Activated T-helper 1 cell treated with anti-CD3 and anti-CD28 coated beads, Interleukin-12 subunit alpha, Interleukin-12 subunit beta, Interleukin-2, Interleukin-4 antibody, amounts not matched to agents 30 ng/mL and 10 ng/mL and 1 ng/mL, durations not matched to agents 14 hours and 24 hours and 36 hours (primary cell): Measurements from ENCODE around the gene GPX6. TPM values are rescaled to one million over a fixed set of nuclear protein-coding genes. Genes with fewer than 3 reads are reported as not detected.
A peak's percentile ranks its signal among the peaks of the same experiment; 100 is the strongest.
"Not testable (repeated sequence)": the region's sequence is repeated elsewhere in the genome, so short reads cannot be mapped to it uniquely, and the experiment has no call there.

Source experiments
- DNase-seq: peaks from one replicate; pipeline ENCODE4 v3.0.0; 2021; ENCODE audit warnings: low spot score
- H3K27ac Mint-ChIP-seq: one replicate; pipeline ENCODE4 v1.8.0; 2021; ENCODE audit warnings: mild to moderate bottlenecking, mixed read lengths
- H3K27me3 Mint-ChIP-seq: one replicate; pipeline ENCODE4 v1.8.0; 2022; ENCODE audit warnings: mild to moderate bottlenecking, moderate library complexity, mixed read lengths; ENCODE audit not compliant: insufficient read depth
- H3K36me3 Mint-ChIP-seq: one replicate; pipeline ENCODE4 v1.8.0; 2021; ENCODE audit warnings: low read depth, mixed read lengths
- H3K4me1 Mint-ChIP-seq: one replicate; pipeline ENCODE4 v1.8.0; 2021; ENCODE audit warnings: low read depth, mixed read lengths
- H3K4me3 Mint-ChIP-seq: one replicate; pipeline ENCODE4 v1.8.0; 2021; ENCODE audit warnings: mild to moderate bottlenecking, moderate library complexity, mixed read lengths
- H3K9me3 Mint-ChIP-seq: one replicate; pipeline ENCODE4 v1.8.0; 2021; ENCODE audit warnings: mixed read lengths
- intact Hi-C: fragments of 100-400 bp; cut with micrococcal nuclease; formaldehyde crosslinking; loops from one replicate; pipeline ENCODE4 v1.15.1; 2024
- total RNA-seq: library from RNA; stranded (reverse); gene quantifications from 2 replicates; pipeline ENCODE4 v1.2.3, GENCODE V29; 2022

The GPX6 gene
- total RNA-seq, 1 donor from 2014 or later, result not detected

DNA sequence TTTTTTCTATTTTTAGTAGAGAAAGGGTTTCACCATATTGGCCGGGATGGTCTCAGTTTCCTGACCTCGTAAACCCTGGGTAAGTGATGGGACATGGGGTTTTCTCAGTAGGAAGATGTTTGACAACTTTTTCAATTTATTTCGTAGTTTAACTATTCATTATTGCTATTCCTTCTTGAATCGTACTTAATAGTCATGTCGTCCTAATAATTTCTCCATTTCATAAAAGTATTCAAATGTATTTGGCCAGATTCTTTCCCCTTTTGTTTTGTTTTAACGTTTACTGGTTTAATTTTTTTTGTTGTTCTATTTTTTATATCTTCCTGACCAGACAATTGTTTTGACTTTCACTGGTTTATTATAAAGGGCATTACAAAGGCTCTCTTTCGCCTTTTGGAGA, 26.4 kb upstream of the GPX6 start:
- no peak for DNase-seq
- peaks cover 8% of the 10 kb centered on the region for H3K9me3 Mint-ChIP-seq
- peaks cover 31% of the 10 kb centered on the region for H3K4me1 Mint-ChIP-seq
- peak overlapping the region; percentile 77 for H3K4me3 Mint-ChIP-seq
- no peaks in the 10 kb centered on the region for H3K36me3 Mint-ChIP-seq
- intact Hi-C loops, result loop anchor here (1.0 to 5.0 kb wide), 4 partner anchors 45 to 400 kb away; partner anchors contain the start of gene ZSCAN12
- peaks cover 50% of the 10 kb centered on the region for H3K27me3 Mint-ChIP-seq
- H3K27ac Mint-ChIP-seq, result no peak overlapping the region

DNA sequence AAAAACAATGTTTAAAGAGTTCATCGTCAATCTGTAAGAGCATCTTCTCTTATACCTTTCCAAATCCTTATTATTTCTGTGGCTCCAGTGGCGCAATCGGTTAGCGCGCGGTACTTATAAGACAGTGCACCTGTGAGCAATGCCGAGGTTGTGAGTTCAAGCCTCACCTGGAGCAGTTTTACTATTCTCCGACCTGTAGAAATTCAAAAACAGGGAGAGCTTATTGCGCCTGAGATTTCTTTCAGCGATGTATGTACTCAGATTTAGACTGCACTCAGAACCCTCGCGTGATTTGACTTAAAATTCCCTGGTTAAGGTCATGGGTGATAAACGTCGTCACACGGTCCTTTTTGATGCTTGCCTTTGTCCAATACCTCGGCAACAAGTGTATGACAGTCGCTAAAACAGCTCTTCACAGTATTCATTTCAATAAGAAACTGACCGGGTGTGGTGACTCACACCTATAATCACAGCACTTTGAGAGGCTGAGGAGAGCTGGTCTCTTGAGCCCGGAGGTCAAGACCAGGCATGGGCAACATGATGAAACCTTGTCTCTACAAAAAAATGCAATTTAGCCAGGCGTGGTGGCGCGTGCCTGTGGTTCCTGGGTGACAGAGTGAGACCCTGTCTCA, 22.0 kb upstream of the GPX6 start:
- Mint-ChIP-seq H3K4me3 (no peak overlapping the region), H3K9me3 (peaks cover 8% of the 10 kb centered on the region), H3K27ac (no peak overlapping the region), H3K4me1 (peaks cover 14% of the 10 kb centered on the region), H3K36me3 (no peaks in the 10 kb centered on the region), H3K27me3 (peaks cover 49% of the 10 kb centered on the region)
- intact Hi-C loops, result no loop called here
- no peak for DNase-seq

DNA sequence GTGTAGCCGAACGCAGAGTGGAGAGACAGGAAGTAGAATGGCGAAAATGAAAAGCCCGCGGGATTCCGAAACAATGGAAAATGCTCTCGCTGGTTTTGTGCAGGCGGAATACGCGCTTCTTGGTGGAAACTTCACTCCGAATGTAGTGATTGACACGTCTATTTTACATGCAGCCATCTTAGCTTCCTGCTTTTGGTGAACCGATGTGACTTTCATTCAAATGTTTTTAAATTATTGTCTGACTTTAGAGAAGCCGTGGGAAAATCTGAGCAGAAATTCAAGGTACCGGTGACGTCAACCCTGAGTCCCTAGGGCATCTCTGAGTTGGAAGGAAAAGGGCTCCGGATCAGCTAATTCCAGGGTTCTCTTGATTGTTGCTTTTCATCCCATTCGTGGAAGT, 21.5 kb upstream of the GPX6 start:
- H3K27me3 Mint-ChIP-seq, result peaks cover 45% of the 10 kb centered on the region

DNA sequence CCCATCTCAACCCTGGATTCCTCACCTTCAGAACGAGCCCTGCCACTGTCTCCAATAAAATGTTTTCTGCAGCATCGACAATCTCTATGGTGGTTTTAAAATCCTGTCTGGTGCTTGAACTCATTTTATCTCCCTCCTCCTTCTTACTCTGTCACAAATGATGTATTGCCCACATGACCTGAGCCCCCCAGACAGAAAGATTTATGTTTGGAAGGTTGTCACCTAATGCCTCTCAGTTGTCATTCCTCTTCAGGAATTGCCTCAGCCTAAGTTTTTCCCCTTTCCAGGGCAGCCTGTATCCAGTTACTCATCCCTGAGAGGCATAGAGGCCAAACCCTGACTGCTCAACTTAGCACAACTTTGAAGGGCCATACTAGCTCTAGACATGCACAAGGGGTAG, 19.3 kb upstream of the GPX6 start:
- no peak for DNase-seq
- peaks cover 39% of the 10 kb centered on the region for H3K27me3 Mint-ChIP-seq
- H3K4me1 Mint-ChIP-seq, result peaks cover 7% of the 10 kb centered on the region
- H3K4me3 Mint-ChIP-seq, result no peak overlapping the region
- intact Hi-C loops, result no loop called here
- H3K36me3 Mint-ChIP-seq, result no peaks in the 10 kb centered on the region
- no peaks in the 10 kb centered on the region for H3K9me3 Mint-ChIP-seq
- no peak overlapping the region for H3K27ac Mint-ChIP-seq

More for the DNA sequence above, 21.5 kb upstream of the GPX6 start:
- Mint-ChIP-seq H3K9me3 (peaks cover 8% of the 10 kb centered on the region), H3K36me3 (no peaks in the 10 kb centered on the region), H3K4me3 (peak overlapping the region; percentile 53), H3K27ac (no peak overlapping the region), H3K4me1 (peaks cover 8% of the 10 kb centered on the region)
- DNase-seq, result no peak
- intact Hi-C loops, result no loop called here

DNA sequence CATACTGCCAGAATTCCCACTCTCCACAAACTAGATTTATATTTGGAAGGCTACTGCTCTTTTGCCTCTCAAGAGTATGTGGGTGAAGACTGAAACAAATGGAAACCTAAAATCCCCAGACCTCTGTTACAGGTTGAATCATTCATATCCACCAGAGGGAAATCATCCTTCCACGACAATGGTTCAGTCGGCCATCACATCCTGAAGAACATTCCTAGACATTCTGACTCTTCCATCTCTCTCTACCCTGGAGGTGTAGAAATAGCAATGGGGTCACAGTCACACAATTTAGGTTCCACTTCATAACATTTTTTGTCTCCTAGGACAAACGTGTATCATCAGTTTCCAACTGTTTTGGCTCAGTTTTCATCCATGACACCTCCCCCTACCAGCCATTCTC, 18.7 kb upstream of the GPX6 start:
- no peak overlapping the region for H3K27ac Mint-ChIP-seq

DNA sequence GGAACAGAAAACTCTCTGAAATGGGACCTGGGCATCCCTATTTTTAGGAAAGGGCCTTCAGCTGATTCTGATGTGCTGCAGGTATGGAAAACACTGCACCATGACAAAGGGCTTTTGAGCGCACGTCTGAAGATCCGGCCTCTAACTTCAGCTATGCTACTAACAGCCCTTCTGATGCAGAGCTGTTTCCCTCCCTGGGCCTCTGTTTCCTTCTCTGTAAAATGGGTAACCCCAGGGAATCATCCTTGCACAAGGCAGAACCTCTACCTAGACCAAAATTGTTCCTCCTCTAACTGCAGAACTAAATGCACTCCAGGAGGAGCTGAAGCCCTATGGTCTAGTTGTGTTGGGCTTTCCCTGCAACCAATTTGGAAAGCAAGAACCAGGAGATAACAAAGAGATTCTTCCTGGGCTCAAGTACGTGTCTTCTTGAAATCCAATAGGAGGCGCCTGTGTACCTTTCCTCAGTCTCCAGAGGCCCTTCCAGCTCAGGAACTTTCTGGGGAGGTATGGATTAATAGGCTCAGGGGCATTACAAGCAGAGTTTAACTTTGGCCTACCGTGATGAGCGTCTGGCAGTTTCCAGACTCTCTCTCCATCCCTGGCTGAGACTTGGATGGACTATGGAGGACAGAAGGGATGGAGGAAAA, 16.0 kb upstream of the GPX6 start:
- Mint-ChIP-seq H3K27me3 (peaks cover 39% of the 10 kb centered on the region), H3K36me3 (no peaks in the 10 kb centered on the region), H3K27ac (no peak overlapping the region), H3K4me3 (no peak overlapping the region), H3K9me3 (no peaks in the 10 kb centered on the region), H3K4me1 (peaks cover under 1% of the 10 kb centered on the region)
- no peak for DNase-seq
- intact Hi-C loops, result no loop called here

More for the DNA sequence above, 18.7 kb upstream of the GPX6 start:
- H3K9me3 Mint-ChIP-seq, result no peaks in the 10 kb centered on the region
- H3K4me1 Mint-ChIP-seq, result peaks cover 7% of the 10 kb centered on the region
- H3K27me3 Mint-ChIP-seq, result peaks cover 39% of the 10 kb centered on the region
- no peak overlapping the region for H3K4me3 Mint-ChIP-seq
- intact Hi-C loops, result no loop called here
- no peak for DNase-seq
- no peaks in the 10 kb centered on the region for H3K36me3 Mint-ChIP-seq

DNA sequence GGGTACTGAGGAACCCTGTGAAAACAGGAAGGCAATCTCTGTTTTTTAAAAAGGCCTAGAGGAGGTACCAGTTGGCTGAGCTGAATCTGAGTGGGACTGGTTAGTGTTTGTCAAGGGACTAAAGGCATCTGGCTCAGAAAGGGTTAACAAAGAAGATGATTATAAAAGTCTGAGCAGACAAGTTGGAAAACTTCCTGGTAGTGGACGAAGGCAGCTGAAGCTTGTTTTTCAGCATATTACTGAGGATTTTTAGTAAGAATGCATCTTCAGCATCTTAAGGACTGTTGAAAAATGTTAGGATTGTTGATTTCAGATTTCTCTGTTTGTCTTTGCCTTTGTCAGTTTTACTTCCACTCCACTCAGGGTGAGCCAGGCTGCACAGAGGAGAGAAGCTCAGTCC, 15.2 kb upstream of the GPX6 start:
- Mint-ChIP-seq H3K4me3 (no peak overlapping the region), H3K27ac (no peak overlapping the region), H3K27me3 (peaks cover 40% of the 10 kb centered on the region), H3K4me1 (peaks cover 3% of the 10 kb centered on the region), H3K36me3 (no peaks in the 10 kb centered on the region), H3K9me3 (no peaks in the 10 kb centered on the region)
- intact Hi-C loops, result no loop called here
- DNase-seq, result no peak

DNA sequence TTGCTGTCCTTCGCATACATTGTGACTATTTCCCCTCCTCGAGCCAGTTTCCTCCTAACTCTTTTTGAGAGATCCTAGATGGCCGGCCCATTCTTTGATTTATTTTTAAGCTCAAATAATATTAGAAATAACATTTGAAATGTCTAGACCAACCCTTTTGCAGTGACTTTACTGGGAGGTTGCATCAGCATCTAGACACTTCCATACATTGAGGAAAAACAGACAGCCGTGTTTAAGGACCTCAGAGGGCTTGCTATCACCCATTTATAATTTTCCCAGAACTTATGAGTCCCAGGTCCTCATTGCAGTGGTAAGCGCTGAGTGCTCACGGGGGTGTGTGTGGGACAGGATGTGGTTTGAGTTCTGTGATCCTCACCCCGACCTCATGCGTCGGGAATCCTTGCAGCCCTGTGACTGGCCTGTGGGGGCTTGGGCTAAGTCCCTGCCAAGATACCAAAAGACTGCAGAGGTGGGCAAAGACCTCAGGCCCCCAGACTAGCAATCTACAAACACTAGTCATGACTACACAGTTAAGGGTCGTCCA, 10.0 kb upstream of the GPX6 start, which contains the start of gene GPX5:
GPX5 (plus strand) TSS at position 386 of the 544 bp plus-strand sequence; CDS start at position 519, 133 bp downstream.
- intact Hi-C loops, result no loop called here
- Mint-ChIP-seq H3K4me1 (peaks cover 23% of the 10 kb centered on the region), H3K27me3 (peaks cover 37% of the 10 kb centered on the region), H3K36me3 (no peaks in the 10 kb centered on the region), H3K4me3 (no peak within 1 kb of the TSS), H3K27ac (no peak within 1 kb of the TSS), H3K9me3 (no peaks in the 10 kb centered on the region)
- no peak for DNase-seq

DNA sequence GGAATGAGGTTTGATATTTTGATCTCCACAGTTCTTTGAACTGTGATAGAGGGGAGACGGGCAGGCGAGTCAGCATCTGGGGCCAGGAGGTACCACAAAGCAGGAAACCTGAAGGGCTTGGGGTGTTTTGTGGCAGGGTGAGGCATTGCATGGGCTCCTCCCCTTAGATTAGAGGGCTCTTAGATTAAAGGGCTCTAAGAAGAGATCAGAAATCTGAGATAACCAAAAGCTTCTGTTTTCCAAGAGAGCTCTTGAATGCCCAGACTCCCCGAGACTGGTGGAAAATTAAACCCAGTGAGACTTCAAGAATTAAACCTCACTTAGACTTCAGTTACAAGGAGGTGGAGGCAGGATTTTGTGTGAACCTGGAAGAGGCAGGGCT, 7.6 kb upstream of the GPX6 start:
- Mint-ChIP-seq H3K4me1 (peaks cover 23% of the 10 kb centered on the region), H3K36me3 (no peaks in the 10 kb centered on the region), H3K9me3 (no peaks in the 10 kb centered on the region), H3K4me3 (peak overlapping the region; percentile 12), H3K27ac (no peak overlapping the region), H3K27me3 (peaks cover 28% of the 10 kb centered on the region)
- no peak for DNase-seq
- intact Hi-C loops, result no loop called here

DNA sequence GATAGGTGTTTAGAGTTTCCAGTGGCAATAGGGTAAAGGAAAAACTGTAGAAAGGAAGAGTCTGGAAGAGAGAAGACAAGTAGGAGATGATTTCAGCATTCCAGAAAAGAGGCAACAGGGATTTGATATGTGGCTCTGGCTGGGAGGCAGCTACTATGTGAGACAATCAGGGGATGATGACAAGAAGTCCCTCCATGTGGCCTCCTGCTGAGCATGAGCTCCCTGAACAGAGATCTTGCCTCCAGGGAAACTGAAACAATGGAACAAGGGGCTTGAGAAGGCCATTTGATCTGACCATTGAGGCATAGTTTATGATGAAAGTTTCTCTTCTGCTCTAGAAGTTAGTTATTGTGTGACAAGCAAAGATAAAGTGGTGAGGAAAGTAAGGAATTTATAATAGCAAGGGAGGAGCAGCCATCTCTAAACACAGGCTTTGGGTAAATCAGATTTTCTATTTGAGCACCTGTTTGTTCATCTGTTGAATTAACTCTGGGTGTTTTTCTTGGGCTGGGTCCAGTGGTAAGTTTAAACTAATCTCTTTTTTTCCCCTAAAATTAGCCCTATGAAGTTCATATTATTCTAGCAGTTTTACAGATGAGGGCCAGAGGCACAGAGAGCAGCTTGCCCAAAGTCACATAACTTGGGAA, 7.1 kb upstream of the GPX6 start:
- intact Hi-C loops, result no loop called here
- Mint-ChIP-seq H3K27me3 (peaks cover 28% of the 10 kb centered on the region), H3K4me3 (no peak overlapping the region)

DNA sequence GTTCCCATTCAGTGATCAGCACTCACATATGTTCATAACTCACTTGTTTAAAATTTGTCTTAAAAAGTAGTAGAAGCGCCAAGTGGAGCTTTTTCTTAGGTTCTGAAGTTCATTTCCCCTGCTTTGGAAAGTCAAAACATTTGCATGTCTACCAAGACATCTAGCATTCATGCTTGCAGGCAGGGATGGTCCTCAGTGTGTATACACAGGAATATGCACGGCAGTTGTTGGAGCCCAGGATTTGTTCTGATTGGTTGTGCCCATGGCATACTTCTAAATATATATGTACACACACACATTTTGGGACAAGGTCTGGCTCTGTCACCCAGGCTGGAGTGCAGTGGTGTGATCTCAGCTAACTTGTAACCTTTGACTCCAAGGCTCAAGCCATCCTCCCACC, 2.4 kb upstream of the GPX6 start:
- H3K36me3 Mint-ChIP-seq, result no peaks in the 10 kb centered on the region
- no peak overlapping the region for H3K27ac Mint-ChIP-seq
- DNase-seq, result no peak
- no peaks in the 10 kb centered on the region for H3K9me3 Mint-ChIP-seq
- H3K4me3 Mint-ChIP-seq, result no peak overlapping the region
- H3K27me3 Mint-ChIP-seq, result peaks cover 15% of the 10 kb centered on the region
- H3K4me1 Mint-ChIP-seq, result peaks cover 6% of the 10 kb centered on the region
- intact Hi-C loops, result no loop called here

More for the DNA sequence above, 7.1 kb upstream of the GPX6 start:
- Mint-ChIP-seq H3K9me3 (no peaks in the 10 kb centered on the region), H3K36me3 (no peaks in the 10 kb centered on the region), H3K27ac (no peak overlapping the region), H3K4me1 (peaks cover 23% of the 10 kb centered on the region)
- DNase-seq, result no peak

DNA sequence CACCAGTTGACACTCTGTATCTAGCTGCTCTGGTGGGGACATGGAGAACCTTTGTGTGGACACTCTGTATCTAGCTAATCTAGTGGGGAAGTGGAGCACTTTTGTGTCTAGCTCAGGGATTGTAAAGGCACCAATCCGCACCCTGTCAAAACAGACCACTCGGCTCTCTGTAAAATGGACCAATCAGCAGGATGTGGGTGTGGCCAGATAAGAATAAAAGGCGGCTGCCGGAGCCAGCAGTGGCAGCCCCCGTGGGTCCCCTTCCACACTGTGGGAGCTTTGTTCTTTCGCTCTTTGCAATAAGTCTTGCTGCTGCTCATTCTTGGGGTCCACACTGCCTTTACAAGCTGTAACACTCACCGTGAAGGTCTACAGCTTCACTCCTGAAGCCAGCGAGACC, 3.2 kb downstream of the GPX6 start:
- intact Hi-C loops, DNase-seq, H3K27me3 Mint-ChIP-seq, H3K36me3 Mint-ChIP-seq, H3K4me3 Mint-ChIP-seq, H3K27ac Mint-ChIP-seq, H3K4me1 Mint-ChIP-seq, H3K9me3 Mint-ChIP-seq: not testable (repeated sequence)
